Tibial nerve (tissue), 4 donors: Measurements from ENCODE around the gene CHD6.

Experiments used
- EP300 ChIP-seq, 2 donors: sonication (generic); formaldehyde crosslinking; IDR thresholded peaks; one replicate each; pipeline ENCODE4 v1.6.1; 2017; ENCODE audit warnings: antibody characterized with exemption in 2 of 2, mild to moderate bottlenecking in 1 of 2
- POLR2A ChIP-seq, 2 donors: fragments of 450-650 bp; IDR thresholded peaks; one replicate each; pipeline ENCODE4 v1.6.1; 2017; ENCODE audit warnings: antibody characterized with exemption in 2 of 2, mild to moderate bottlenecking in 2 of 2, moderate library complexity in 2 of 2
- TF ChIP-seq, protein P1 (sequence below), 5 experiments: fragments of 200-600 bp in 3 of 5; fragments of 450-650 bp in 2 of 5; sonication (generic) in 3 of 5; IDR thresholded peaks; one replicate each; pipeline ENCODE4 v1.5.1; 2016 to 2019; ENCODE audit warnings: antibody characterized with exemption in 5 of 5, mild to moderate bottlenecking in 3 of 5, moderate library complexity in 2 of 5

DNA sequence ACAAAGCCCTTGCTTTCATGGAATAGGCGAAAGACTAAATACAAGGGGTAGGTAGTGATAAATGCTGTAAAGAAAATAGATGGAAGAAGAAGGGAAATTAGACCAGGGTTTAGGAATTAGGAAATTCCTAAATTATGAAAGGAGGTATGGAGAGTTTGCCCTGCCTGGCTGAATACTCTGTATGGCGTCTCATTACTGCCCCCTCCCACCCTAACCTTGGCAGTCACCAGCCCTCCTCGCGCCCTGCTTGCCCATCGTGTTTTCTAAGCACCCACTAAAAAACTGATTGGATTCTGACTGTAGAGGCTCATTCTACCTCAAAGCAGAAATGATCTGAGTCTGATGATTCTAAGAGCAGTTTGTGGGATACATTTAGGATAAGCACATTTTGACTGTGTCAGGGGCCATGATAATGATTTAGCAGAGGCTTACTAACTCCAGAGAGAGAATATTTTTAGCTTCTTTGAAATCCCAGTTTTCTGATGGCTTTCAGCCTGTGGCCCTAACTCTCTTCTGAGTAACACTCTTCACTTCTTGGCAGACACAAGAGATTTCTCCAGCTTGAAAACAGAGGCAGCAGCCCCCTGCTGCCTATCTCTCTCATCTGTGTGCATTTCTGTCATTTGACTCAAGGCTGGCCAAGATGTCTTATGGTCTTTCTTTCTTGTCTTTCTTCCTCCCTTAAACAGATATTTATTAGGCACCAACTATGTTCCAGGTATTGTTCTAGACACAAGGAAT is 1.4 kb upstream of the CHD6 start:
- TF ChIP-seq POLR2A (IDR thresholded peaks at IDR 0.05), result no peak
- TF ChIP-seq, protein P1, sequence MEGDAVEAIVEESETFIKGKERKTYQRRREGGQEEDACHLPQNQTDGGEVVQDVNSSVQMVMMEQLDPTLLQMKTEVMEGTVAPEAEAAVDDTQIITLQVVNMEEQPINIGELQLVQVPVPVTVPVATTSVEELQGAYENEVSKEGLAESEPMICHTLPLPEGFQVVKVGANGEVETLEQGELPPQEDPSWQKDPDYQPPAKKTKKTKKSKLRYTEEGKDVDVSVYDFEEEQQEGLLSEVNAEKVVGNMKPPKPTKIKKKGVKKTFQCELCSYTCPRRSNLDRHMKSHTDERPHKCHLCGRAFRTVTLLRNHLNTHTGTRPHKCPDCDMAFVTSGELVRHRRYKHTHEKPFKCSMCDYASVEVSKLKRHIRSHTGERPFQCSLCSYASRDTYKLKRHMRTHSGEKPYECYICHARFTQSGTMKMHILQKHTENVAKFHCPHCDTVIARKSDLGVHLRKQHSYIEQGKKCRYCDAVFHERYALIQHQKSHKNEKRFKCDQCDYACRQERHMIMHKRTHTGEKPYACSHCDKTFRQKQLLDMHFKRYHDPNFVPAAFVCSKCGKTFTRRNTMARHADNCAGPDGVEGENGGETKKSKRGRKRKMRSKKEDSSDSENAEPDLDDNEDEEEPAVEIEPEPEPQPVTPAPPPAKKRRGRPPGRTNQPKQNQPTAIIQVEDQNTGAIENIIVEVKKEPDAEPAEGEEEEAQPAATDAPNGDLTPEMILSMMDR (IDR thresholded peaks at IDR 0.05), result no peak
- TF ChIP-seq EP300 (IDR thresholded peaks at IDR 0.05), result no peak
